IMR-90 (cell line): ENCODE measurements around the gene CST9. TPM values are rescaled to one million over a fixed set of nuclear protein-coding genes. Genes with fewer than 3 reads are reported as not detected.

Experiments
- ATAC-seq: fragments of 200-7000 bp; cut with Tn5 transposase; 2 replicates; pipeline ENCODE4 v1.9.1; 2020; ENCODE audit warnings: low read depth, mild to moderate bottlenecking, moderate library complexity
- BruUV-seq: library from RNA; stranded (reverse); fragments of 400-500 nt; replicated peaks from 2 replicates; lab custom pipeline; 2021; lab: Mats Ljungman, UMichigan
- CTCF ChIA-PET: fragments of 300-600 bp; formaldehyde crosslinking; extraction: SDS; loops from one replicate; lab custom pipeline; 2021; ENCODE audit warnings: antibody characterized with exemption; lab: Yijun Ruan, JAX
- POLR2A ChIA-PET: fragments of 300-600 bp; sonication (Branson Sonifier 250); formaldehyde crosslinking; loops from one replicate; lab custom pipeline; 2022; ENCODE audit warnings: antibody characterized with exemption; ENCODE audit not compliant: unreplicated experiment; lab: Charles Lee
- DNase-seq: peaks from one replicate; pipeline ENCODE4 v3.0.0; 2013
- H2AFZ ChIP-seq: replicated peaks from 2 replicates; pipeline ENCODE3; 2013; ENCODE audit warnings: low read length, mild to moderate bottlenecking; ENCODE audit not compliant: poor library complexity
- H2AK5ac ChIP-seq: 2 replicates; pipeline ENCODE4 v1.6.1; 2013; ENCODE audit warnings: low read depth, low read length, inconsistent platforms
- H2AK9ac ChIP-seq: replicated peaks from 2 replicates; pipeline ENCODE3; 2013; ENCODE audit warnings: mild to moderate bottlenecking, low read depth, low read length, moderate library complexity; ENCODE audit not compliant: poor library complexity
- H2BK120ac ChIP-seq: 2 replicates; pipeline ENCODE4 v1.6.1; 2013; ENCODE audit warnings: low read depth, low read length, inconsistent platforms
- H2BK15ac ChIP-seq: 3 replicates; pipeline ENCODE4 v1.6.1; 2013; ENCODE audit warnings: low read depth, low read length, inconsistent platforms
- H2BK20ac ChIP-seq: 2 replicates; pipeline ENCODE4 v1.6.1; 2013; ENCODE audit warnings: low read depth, mild to moderate bottlenecking, inconsistent platforms, low read length, moderate library complexity
- H2BK5ac ChIP-seq: 2 replicates; pipeline ENCODE4 v1.6.1; 2013; ENCODE audit warnings: mild to moderate bottlenecking, low read depth, low read length, inconsistent platforms; ENCODE audit not compliant: poor library complexity, severe bottlenecking
- H3K14ac ChIP-seq: replicated peaks from 2 replicates; pipeline ENCODE4 v1.6.1; 2013; ENCODE audit warnings: low read depth, low read length, inconsistent platforms
- H3K18ac ChIP-seq: 2 replicates; pipeline ENCODE4 v1.6.1; 2013; ENCODE audit warnings: low read depth, low read length, control low read depth
- H3K23ac ChIP-seq: 2 replicates; pipeline ENCODE4 v1.6.1; 2013; ENCODE audit warnings: low read depth, low read length, inconsistent platforms
- H3K27ac ChIP-seq: 2 replicates; pipeline ENCODE4 v1.5.1; 2013; ENCODE audit warnings: mild to moderate bottlenecking, control low read depth, low read length; ENCODE audit not compliant: insufficient read depth
- H3K27me3 ChIP-seq: 2 replicates; pipeline ENCODE4 v1.6.1; 2013; ENCODE audit warnings: low read length; ENCODE audit not compliant: control insufficient read depth, insufficient read depth
- H3K36me3 ChIP-seq: 2 replicates; pipeline ENCODE4 v1.6.1; 2013; ENCODE audit warnings: low read length, mixed read lengths; ENCODE audit not compliant: control insufficient read depth, insufficient read depth
- H3K4ac ChIP-seq: 2 replicates; pipeline ENCODE4 v1.6.1; 2013; ENCODE audit warnings: low read depth, low read length, inconsistent platforms
- H3K4me1 ChIP-seq: 2 replicates; pipeline ENCODE4 v1.6.1; 2013; ENCODE audit warnings: low read length, mixed read lengths; ENCODE audit not compliant: control insufficient read depth, insufficient read depth
- H3K4me2 ChIP-seq: 2 replicates; pipeline ENCODE4 v1.6.1; 2013; ENCODE audit warnings: low read depth, mild to moderate bottlenecking, control low read depth, low read length, moderate library complexity
- H3K4me3 ChIP-seq: 2 replicates; pipeline ENCODE4 v1.5.1; 2013; ENCODE audit warnings: low read depth, mild to moderate bottlenecking, control low read depth, low read length, moderate library complexity; ENCODE audit not compliant: insufficient read depth
- H3K56ac ChIP-seq: 2 replicates; pipeline ENCODE4 v1.6.1; 2013; ENCODE audit warnings: low read length, inconsistent platforms; ENCODE audit not compliant: insufficient read depth; ENCODE audit errors: extremely low read depth
- H3K79me1 ChIP-seq, 2 experiments: 2 replicates each; pipeline ENCODE4 v1.6.1; 2013; ENCODE audit warnings: low read length in 2 of 2, inconsistent platforms in 1 of 2, low read depth in 1 of 2
- H3K9ac ChIP-seq: 2 replicates; pipeline ENCODE4 v1.6.1; 2013; ENCODE audit warnings: low read depth, low read length, control low read depth
- H3K9me1 ChIP-seq: 2 replicates; pipeline ENCODE4 v1.6.1; 2013; ENCODE audit warnings: low read length, inconsistent platforms; ENCODE audit not compliant: insufficient read depth
- H3K9me3 ChIP-seq: 2 replicates; pipeline ENCODE4 v1.6.1; 2013; ENCODE audit warnings: low read length; ENCODE audit not compliant: control insufficient read depth, insufficient read depth
- H4K20me1 ChIP-seq: 2 replicates; pipeline ENCODE4 v1.6.1; 2013; ENCODE audit warnings: low read length, inconsistent platforms; ENCODE audit not compliant: insufficient read depth
- H4K5ac ChIP-seq: 2 replicates; pipeline ENCODE4 v1.6.1; 2013; ENCODE audit warnings: mild to moderate bottlenecking, low read depth, low read length, control low read depth
- H4K8ac ChIP-seq, 2 experiments: 2 replicates each; pipeline ENCODE4 v1.6.1; 2013; ENCODE audit warnings: low read depth in 2 of 2, low read length in 2 of 2, control low read depth in 1 of 2, inconsistent platforms in 1 of 2
- H4K91ac ChIP-seq: 2 replicates; pipeline ENCODE4 v1.6.1; 2013; ENCODE audit warnings: low read depth, low read length, inconsistent platforms; ENCODE audit not compliant: insufficient read depth
- BHLHE40 ChIP-seq: fragments of 150-350 bp; IDR thresholded peaks from 2 replicates; pipeline ENCODE4 v1.6.1; 2016; ENCODE audit warnings: mild to moderate bottlenecking, low read depth, low read length
- CEBPB ChIP-seq: IDR thresholded peaks from 2 replicates; pipeline ENCODE4 v1.6.1; 2012; ENCODE audit warnings: low read depth, low read length, improper control_type of control experiment
- CHD1 ChIP-seq: IDR thresholded peaks from 2 replicates; pipeline ENCODE4 v1.6.1; 2012; ENCODE audit warnings: low read depth, low read length, improper control_type of control experiment
- MAZ ChIP-seq: IDR thresholded peaks from 2 replicates; pipeline ENCODE4 v1.6.1; 2012; ENCODE audit warnings: low read depth, mild to moderate bottlenecking, low read length, improper control_type of control experiment, moderate library complexity, borderline replicate concordance
- MXI1 ChIP-seq: IDR thresholded peaks from 2 replicates; pipeline ENCODE4 v1.6.1; 2012; ENCODE audit warnings: low read depth, mild to moderate bottlenecking, low read length, moderate library complexity, borderline replicate concordance
- NFE2L2 ChIP-seq: fragments of 150-350 bp; IDR thresholded peaks from 2 replicates; pipeline ENCODE4 v1.6.1; 2016; ENCODE audit warnings: low read depth, mild to moderate bottlenecking, low read length
- POLR2A ChIP-seq: IDR thresholded peaks from 2 replicates; pipeline ENCODE4 v1.6.1; 2012; ENCODE audit warnings: mild to moderate bottlenecking, low read depth, low read length
- RAD21 ChIP-seq: IDR thresholded peaks from 2 replicates; pipeline ENCODE4 v1.6.1; 2012; ENCODE audit warnings: low read length, improper control_type of control experiment
- RCOR1 ChIP-seq: IDR thresholded peaks from 2 replicates; pipeline ENCODE4 v1.6.1; 2012; ENCODE audit warnings: mild to moderate bottlenecking, low read length, improper control_type of control experiment; ENCODE audit not compliant: insufficient replicate concordance
- SMC3 ChIP-seq: fragments of 150-350 bp; IDR thresholded peaks from 2 replicates; pipeline ENCODE4 v1.6.1; 2016; ENCODE audit warnings: low read depth, mild to moderate bottlenecking, antibody characterized with exemption, low read length, moderate library complexity
- WGBS, 2 experiments: methylation state at CpG; one replicate each; pipeline versions ENCODE4 v1.1.5 to v1.1.7; 2013; ENCODE audit warnings: missing lambda C conversion rate in 2 of 2; ENCODE audit not compliant: insufficient read length in 1 of 2; ENCODE audit errors: extremely low coverage in 2 of 2; 5-methylcytosine and 5-hydroxymethylcytosine counted together
- dilution Hi-C: fragments of 300-500 bp; cut with HindIII; formaldehyde crosslinking; loops from one replicate; pipeline ENCODE4 v1.14.3; 2018; ENCODE audit warnings: low sequenced_read_pairs; ENCODE audit not compliant: unreplicated experiment
- in situ Hi-C: fragments of 300-500 bp; cut with MboI; formaldehyde crosslinking; loops from 3 replicates; pipeline ENCODE4 v1.14.3; 2019; ENCODE audit warnings: low sequenced_read_pairs, inconsistent platforms, mixed read lengths
- intact Hi-C: fragments of 100-400 bp; cut with micrococcal nuclease; formaldehyde crosslinking; loops from 2 replicates; pipeline ENCODE4 v1.10.0; 2022
- polyA plus RNA-seq, 3 experiments: library from polyadenylated mRNA; depleted of rRNA; stranded (reverse); fragments of >200 nt; gene quantifications; 2 replicates each; pipeline ENCODE4 v1.2.3, GENCODE V29; 2012; ENCODE audit warnings: low replicate concordance in 1 of 3
- total RNA-seq: library from RNA; depleted of rRNA; stranded (reverse); fragments of >200 nt; gene quantifications from 2 replicates; pipeline ENCODE4 v1.2.3, GENCODE V29; 2012
- TF ChIP-seq, protein P1 (sequence below): fragments of 150-350 bp; IDR thresholded peaks from 2 replicates; pipeline ENCODE4 v1.6.1; 2016; ENCODE audit warnings: low read depth, mild to moderate bottlenecking, low read length, moderate library complexity, borderline replicate concordance

CST9 gene
- total and polyA plus RNA-seq, 2 of the 4 experiments (the other 2 are of a cell fraction), result not detected

GRCh38 chr20:23645575-23645974 lies 39.9 kb upstream of the CST9 start:
- Histone ChIP-seq H2AFZ (no peak overlapping the region), H4K5ac (no peak overlapping the region), H3K4ac (no peak overlapping the region), H3K4me1 (peaks cover 7% of the 10 kb centered on the region), H2BK120ac (no peak overlapping the region), H2AK5ac (no peak overlapping the region), H3K36me3 (no peaks in the 10 kb centered on the region), H3K56ac (no peak overlapping the region), H3K4me2 (no peak overlapping the region), H3K14ac (no peak overlapping the region), H2AK9ac (no peak overlapping the region), H3K9me1 (peaks cover 6% of the 10 kb centered on the region), H3K23ac (no peak overlapping the region), H3K18ac (no peak overlapping the region), H3K9me3 (no peaks in the 10 kb centered on the region), H3K9ac (no peak overlapping the region), H3K27ac (no peak overlapping the region), H4K20me1 (no peaks in the 10 kb centered on the region; the same call in 1 of the 2 replicates), H3K79me1 (no peaks in the 10 kb centered on the region), H4K91ac (no peak overlapping the region), H2BK20ac (no peak overlapping the region), H2BK5ac (no peak overlapping the region), H3K4me3 (no peak overlapping the region), H3K27me3 (no peaks in the 10 kb centered on the region), H2BK15ac (no peak overlapping the region), H4K8ac (no peak overlapping the region)
- TF ChIP-seq MXI1, result no peak
- no peak for TF ChIP-seq CEBPB
- no peak for TF ChIP-seq SMC3
- TF ChIP-seq, protein P1, sequence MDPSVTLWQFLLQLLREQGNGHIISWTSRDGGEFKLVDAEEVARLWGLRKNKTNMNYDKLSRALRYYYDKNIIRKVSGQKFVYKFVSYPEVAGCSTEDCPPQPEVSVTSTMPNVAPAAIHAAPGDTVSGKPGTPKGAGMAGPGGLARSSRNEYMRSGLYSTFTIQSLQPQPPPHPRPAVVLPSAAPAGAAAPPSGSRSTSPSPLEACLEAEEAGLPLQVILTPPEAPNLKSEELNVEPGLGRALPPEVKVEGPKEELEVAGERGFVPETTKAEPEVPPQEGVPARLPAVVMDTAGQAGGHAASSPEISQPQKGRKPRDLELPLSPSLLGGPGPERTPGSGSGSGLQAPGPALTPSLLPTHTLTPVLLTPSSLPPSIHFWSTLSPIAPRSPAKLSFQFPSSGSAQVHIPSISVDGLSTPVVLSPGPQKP, result no peak
- no peak for TF ChIP-seq CHD1
- TF ChIP-seq BHLHE40, result no peak
- no peak for TF ChIP-seq MAZ
- TF ChIP-seq POLR2A, result no peak
- no peak for TF ChIP-seq RAD21
- no peak for TF ChIP-seq RCOR1
- TF ChIP-seq NFE2L2, result no peak
- CTCF ChIA-PET, result no interaction called here
- DNase-seq (no peak), ATAC-seq (no peak)
- BruUV-seq, result no TSS peak
- dilution Hi-C loops (no loop called here), intact Hi-C loops (no loop called here), in situ Hi-C loops (loop anchor here (25.0 kb wide), 2 partner anchors 1617 to 1767 kb away; partner anchors contain the start of gene GINS1)
- POLR2A ChIA-PET, result no interaction called here
- WGBS, 2 experiments, result no CpG with 5 or more reads among the region's 1 CpG
